Stimulated activated naive CD4-positive, alpha-beta T cell (primary cell): ENCODE data around the gene C1GALT1.
"Not testable (repeated sequence)": the region's sequence is repeated elsewhere in the genome, so short reads cannot be mapped to it uniquely, and the experiment has no call there.

Experiments used
- DNase-seq, 6 experiments: peaks; one replicate each; lab custom pipeline; 2025; lab: John Stamatoyannopoulos, UW

The C1GALT1 gene

DNA sequence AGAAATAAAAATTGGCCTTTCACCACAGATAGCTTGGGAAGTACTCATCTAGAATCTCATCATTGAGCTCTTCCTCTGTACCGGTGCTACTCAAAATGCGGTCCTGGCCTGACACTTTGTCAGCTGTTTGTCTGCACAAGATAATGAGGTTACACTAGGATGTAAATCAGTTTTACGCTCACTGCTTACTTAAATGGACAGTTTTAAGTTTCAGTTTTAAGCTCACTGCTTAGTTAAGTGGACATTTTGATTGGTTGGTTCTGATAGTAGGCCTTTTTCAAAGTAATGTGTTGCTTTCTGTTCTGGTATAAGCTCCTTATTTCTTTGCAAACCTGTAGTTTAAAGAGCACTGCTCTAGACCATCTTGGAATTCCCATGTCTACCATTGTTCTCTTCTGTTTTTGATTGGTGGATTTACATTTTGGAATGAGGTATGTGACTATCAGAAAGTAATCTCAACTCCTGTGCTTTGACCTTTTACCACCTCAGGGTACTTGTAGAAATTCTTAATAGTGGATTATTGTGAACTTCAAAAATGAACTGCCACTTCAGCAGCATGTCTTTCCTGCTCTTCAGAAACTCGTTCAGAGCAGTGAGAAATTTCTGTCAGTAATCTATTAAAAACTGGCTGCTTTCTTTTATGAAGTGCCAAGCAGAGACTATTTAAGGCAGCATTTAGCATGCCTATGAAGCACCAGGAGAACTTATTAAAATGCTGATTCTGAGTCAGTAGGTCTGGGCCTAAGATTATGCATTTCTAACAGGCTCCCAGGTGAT is 55.0 kb downstream of the C1GALT1 start:
- DNase-seq = no peak

DNA sequence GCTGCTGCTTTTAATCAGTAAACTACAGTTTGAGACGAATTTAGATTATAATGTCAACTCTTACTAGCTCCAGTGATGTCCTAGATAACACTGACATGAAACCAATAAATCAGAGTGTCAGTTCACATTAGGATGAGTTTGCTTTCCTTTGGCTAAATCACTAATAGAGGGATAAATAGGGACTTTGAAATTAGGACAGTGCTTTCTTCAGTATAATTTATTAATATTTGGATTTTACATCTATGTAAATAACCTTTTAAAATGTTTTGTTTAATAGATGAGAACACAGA is 55.6 kb downstream of the C1GALT1 start:
- no peak for DNase-seq

DNA sequence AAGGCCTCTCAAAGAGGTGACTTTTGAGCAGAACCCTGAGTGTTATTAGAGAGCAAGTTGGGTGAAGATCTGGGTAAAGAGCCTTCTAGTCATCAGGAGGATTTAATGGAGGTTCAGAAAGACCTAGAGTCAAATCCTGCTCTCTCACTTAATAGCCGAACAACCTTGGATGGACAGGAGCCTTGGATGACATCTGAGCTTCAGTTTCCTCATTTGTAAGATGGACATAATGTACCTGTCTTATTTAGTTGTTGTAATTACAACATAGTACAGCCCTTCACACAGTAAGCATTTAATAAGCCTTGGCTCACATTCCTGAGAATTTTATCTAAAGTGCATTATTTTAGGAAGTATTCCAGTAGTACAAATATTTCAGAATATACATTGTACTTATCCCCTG is 57.0 kb downstream of the C1GALT1 start:
- no peak for DNase-seq

DNA sequence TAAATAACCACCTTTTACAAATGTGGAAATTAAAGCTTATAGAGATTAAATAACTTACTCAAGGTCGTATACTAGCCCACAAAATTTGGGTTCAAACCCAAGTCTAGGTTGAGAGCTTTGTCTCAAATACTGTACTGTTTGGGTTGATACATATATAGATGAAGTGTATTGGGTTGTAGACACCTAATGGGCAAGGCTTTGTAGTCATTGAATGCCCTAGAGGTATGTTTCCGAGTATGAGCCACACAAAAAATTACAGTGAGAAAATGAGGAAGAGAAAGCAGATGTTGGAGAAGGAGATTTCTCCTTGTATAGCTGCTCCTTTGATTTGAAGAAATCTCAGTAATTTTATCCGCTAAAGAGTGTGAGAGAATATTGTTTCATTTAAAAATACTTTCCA is 60.6 kb downstream of the C1GALT1 start:
- no peak for DNase-seq

DNA sequence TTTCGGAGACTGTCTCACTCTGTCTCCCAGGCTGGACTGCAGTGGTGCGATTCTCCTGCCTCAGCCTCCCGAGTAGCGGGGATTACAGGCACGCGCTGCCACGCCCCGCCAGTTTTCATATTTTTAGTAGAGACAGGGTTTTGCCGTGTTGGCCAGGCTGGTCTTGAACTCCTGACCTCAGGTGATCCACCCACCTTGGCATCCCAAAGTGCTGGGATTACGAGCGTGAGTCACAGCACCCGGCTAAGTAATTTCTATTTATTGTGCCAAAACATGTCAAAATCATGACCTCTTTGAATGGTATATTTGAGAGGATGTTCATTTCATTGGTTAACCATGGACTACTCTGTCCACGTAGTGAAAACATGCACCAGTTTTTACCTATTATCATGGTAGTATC is 62.9 kb downstream of the C1GALT1 start:
- DNase-seq = not testable (repeated sequence)

DNA sequence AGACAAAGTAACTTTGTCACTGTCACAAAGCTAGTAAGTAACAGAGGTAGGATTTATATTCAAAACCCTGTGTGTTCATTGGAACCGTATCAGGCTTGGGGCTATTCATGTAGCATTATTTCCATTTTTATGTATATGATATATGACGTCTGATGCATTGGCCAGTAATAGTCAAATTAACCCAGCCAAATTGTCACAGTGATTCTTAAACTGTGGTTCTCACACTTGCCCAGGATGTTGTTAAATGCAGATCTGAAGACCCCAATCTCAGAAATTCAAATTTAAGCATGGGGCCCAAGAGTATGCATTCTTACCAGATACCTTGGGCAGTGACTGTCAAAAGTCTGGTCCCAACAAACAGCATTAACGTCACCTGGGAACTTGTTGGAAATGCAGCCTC is 63.9 kb downstream of the C1GALT1 start:
- no peak for DNase-seq

DNA sequence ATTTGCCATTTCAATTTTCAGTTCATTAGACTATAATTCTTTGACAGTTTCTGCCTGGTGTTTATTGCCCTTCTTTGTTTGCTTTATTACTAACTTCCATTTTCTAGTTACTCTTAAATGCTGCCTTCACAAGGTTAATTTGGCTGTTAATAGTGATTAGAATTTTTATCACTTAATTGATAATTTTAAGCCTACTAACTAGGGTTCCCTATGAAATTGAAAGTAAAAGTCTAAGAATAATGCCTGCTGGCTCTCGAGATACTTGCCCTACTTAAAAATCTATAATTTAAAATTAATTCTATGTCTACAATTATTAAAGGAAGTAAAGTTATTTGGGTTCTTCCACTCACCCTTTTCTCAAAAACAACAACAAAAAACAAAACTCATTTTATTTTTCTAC is 65.3 kb downstream of the C1GALT1 start:
- DNase-seq = no peak

DNA sequence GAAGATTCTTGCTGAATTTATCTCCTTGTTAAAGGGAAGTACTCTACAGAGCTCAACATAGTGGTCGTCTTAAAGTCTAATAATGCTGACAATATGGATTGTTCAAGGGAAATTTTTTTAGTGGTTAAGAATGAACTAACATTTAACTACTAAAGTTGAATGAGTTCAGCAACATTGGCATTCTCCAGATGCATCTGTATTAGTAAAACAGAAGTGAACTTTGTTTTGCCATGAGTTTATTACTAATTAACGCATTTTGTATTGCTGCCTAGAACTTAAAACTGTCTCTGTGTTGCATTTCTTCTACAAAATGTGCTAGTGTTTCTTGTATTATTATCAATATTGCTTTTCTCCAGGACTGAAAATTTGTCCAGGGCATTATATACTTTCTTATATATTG is 67.5 kb downstream of the C1GALT1 start:
- DNase-seq = no peak

DNA sequence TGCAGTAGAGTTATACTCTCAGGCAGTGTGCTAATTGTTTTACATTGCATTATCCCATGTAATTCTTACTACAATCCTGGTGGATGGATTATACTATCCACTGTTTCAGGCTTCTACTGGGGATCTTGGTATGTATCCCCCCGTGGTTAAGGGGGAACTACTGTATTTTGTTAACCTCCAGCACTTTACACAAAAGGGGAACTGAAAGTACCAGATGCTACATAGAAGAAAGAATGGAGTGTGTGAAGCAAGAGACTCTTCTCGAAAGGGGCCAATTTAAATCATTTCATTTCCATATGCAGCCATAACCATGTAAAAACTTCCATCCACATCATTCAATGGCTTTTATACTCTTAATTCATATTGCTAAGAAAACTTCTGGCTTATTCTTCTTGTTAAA is 69.4 kb downstream of the C1GALT1 start:
- DNase-seq = no peak

DNA sequence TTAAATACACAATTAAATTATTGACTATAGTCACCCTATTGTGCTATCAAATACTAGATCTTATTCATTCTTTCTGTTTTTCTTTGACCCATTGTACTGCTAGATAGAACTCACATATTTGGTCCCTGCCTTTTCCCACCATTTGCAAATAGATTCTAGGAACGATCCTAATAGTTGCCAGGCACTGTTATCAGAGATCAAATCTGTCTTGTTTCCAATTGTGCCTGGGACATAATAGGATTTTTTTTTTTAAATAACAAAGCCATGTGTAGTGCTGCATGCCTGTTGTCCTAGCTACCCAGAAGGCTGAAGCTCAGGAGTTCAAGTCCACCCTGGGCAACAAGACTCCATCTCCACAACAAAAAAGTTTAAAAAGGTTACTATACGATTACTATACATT is 72.0 kb downstream of the C1GALT1 start:
- no peak for DNase-seq

DNA sequence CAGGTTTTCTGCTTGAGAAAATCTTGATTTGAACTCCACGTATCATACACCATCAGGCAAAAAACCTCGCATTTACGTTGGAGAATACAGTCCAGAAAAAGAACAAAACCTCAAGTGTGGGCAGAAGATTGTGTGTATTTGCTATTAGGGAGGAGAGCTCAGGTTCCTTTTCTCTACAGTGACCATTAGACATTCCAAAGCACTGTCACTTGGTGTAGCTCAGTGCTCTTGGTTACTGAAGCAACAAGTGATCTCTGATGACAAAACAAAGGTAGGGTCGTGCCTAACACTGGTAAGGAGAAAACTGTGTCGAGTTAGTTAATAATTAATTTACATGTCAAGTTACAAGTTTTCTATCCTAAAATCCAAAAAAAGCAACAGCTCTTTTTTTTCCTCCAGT is 72.6 kb downstream of the C1GALT1 start:
- DNase-seq = no peak

DNA sequence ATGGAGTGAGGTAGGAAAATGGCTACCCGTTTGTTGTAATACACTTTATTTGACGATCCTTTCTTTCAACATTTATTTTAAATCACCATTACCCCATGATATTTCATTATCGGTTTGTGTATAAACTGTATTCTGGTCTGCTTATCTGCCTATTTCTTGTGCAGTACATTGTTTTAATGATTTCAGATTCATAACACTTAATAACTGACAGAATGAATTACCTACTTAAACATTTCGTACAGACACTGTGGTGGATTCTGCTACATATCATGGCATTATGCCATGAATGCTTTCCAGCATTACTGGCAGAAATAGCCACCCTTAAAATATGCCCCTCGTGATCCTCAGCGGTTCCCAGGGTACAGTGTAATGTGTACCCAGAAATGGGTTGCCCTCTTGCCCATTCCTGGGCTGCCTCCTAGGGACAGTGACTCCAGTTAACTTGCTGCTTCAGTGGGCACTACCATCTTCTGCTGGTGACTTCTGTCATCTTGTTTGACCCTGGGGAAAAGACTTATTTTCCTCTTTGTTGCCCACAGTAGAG is 74.5 kb downstream of the C1GALT1 start:
- no peak for DNase-seq

DNA sequence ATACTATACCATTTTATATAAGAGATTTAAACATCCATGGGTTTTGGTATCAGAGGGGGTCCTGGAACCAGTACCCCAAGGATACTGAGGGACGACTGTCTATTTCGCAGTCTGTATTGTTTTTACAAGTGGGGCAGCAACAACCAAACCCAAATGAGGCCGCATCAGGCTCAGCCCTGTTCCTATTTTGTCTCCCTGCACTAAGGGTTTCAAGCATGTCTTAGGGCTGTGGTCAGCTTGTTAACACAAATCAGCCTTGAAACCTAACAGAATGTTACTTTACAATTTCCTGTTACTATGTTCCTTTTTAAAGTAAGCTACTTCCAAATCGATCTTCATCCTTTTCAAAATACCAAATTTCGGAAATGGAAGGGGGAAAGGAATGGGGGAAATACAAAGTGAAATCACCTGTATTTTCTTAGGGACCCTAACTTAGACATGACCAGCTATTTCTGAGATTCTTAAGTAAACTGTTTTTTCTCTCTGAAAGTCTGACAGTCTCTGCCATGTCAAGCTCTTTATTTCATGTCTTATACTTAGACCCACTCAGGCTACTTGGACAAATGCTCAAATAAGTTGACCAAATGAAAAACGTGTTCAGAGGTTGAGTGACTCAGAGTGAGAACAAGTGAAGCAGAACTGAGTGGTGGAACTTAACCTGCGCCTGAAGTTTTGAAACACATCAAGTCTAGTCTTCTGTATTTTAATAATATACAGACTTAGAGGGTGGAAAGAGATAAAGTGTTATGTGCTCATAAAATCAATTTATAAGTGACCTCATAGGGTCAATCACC is 75.8 kb downstream of the C1GALT1 start:
- peak in 1 of 6 experiments; percentile 28 for DNase-seq

DNA sequence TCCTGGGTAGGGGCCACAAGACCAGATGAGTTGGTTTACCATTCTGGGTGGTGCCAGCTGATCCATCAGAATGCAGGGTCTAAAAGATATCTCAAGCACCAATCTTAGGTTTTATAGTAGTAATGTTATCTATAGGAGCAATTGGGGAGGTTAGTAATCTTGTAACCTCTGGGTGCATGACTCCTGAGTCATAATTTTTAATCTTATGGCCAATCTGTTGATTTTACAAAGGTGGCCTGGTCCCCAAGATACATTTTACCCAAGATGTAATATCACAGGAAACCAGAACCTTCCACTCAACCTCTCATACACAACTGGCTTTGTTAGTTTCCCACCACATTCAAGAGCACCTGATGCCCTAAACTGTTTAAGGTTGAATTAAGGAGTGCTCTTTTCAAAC is 79.5 kb downstream of the C1GALT1 start:
- DNase-seq = no peak

DNA sequence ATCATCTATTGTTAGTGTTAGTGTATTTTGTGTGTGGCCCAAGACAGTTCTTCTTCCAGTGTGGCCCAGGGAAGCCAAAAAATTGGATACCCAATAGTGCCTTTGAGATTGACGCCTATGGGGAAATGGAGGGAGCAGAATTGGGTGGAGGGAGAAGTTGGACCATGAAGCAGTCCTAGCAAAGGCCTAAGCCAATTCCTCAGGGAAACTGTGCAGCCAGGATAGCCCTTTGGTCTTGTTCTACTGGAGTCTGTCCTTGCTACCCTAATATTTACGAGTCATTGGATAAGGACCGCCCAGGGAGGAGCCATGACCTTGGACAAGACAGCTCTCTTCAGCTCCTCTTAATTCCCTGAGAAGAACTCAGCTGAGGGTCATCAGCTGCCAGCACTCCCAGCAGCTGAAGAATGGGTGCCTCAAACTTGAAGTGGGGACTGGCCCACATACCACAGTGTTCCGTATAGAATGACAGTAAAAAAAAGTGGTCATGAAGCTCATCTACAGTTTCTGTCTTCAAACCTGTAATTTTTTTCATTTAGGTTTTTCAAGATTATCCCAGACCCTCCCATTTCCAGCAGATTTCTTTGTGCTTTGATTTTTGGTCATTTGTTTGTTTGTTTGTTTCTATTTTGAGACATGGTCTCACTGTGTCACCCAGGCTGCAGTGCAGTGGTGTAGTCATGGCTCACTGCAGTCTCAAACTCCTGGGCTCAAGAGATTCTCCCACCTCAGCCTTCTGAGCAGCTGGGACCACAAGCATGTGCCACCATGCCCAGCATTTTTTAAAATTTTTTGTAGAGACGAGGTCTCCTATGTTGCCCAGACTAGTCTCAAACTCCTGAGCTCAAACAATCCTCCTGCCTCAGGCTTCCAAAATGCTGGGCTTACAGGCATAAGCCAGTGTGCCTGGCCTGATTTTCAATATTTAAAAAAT is 81.2 kb downstream of the C1GALT1 start:
- DNase-seq = no peak

DNA sequence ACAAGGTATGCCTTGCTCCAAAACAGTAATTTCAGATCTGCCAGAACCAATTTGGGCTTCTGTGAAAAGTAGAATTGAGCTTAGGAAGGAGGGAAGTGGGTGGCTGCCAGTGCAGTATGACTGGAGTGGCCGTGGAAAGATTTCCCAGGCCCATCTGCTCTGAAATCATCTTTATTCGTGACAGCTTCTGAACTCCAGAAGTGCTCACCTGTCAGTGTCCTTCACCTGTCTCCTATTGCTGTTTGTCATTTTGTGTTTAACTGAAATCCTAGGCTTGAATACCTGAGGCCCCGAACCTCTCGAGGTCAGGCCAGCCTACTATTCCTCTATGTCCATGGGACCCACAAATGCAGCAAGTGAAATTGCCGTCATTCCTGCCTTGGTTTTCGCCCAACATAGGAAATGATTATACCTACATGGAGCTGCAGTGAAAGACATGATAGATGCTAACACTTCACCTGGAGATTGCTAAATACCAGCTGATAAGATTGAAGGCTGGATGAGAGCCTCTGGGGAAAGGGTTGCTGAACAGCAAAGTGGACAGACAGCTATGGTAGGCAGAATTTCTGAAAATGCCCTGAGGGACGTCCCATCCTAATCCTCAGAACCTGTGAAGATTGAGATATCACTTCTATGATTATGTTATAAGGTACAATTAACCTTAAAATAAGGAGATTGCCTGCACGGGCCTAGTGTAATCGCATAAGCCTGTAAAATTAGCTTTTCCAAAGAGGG is 82.1 kb downstream of the C1GALT1 start:
- DNase-seq = no peak

DNA sequence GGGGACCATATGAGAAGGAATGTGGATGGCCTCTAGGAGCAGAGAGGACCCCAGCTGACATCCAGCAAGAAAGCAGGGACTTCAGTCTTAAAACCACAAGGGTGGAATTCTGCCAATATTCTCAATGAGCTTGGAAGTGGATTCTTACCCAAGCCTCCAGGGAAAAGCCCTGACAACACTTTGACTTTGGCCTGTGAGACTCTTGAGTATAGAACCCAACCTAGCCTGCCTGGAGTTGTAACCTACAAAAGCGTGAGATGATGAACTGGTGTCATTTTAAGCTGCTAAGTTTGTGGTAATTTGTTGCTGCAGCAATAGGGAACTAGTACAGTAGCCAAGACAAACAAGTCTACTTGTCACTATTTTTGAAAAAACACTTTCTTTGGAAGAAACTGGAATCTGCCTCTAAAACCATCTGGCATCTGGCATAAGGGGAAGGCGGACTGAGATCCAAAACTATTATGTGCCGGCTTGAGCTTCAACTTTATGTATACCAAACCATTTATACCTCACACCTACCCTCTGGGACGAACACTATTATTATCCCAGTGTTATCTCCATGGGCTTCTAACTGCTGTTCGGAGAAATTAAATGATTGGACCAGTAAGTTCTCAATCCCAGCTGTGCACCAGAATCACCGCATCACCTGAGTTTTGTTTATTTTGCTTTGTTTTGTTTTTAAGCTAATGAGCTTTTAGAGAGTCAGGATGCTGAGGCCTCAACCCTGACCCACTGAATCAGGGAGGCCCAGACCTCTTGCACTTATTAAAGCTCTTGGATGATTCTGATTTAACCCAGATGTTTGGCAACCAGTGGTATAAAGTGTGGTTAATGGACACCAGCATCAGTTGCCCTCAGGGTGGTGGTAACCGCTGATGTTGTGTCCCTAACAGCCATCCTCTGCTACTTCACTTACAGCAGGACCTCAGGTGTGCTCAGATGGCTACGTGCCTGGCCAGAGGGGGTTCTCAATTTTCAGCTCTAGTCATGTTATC is 83.0 kb downstream of the C1GALT1 start:
- no peak for DNase-seq

DNA sequence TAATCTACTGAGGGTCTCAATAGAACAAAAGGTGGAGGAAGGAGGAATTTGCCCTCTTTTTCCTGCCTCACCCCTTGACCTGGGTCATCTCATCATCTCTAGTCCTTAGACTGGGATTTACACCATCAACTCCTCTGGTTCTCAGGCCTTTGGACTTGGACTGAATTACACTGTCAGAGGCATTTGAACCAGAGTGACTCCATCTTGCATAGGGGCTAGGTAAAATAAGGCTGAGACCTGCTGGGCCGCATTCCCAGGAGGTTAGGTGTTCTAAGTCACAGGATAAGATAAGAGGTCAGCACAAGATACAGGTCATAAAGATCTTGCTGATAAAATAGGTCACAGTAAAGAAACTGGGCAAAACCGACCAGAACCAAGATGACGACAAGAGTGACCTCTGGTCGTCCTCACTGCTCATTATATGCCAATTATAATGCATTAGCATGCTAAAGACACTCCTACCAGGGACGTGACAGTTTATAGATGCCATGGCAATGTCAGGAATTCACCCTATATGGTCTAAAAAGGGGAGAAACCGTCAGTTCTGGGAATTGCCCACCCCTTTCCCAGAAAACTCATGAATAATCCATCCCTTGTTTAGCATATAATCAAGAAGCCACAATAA is 84.0 kb downstream of the C1GALT1 start:
- no peak for DNase-seq

DNA sequence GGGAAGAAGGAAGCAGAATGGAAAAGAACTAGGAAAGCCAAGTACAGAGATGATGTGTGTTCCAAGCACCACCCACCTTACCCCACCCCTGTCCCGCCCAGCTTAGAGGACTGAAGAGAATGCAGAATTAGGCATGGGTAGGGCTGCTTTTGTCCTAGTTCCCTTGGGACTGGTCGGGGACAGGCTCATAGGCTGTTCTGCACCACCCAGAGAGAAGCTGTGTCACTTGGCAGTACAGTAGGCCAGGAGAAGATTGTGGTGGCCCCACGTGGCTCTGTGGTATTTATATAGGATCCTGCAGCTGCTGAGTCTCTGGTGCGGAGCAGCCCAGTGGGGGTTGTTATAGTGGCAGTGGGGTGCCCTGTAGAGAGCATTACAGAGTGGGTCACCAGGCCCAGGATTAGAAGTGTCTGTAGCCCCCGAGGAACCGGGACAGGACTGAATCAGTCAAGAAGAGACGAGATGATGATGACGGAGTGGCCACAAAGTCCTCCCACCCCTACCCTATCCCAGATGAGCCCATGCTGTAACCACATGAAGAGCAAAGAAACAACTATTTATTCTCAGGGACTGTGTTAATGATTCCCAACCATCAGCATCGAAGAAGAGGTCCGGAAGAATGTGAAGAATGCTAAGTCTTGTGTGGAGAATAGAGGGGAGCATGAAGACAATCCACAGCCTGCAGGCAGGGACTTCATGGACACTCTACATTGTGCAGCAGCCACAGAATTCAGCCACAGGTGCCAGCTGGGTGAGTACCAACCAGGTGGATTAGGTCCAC is 88.9 kb downstream of the C1GALT1 start:
- DNase-seq = no peak
